K562 (cell line): ENCODE data around the gene TSC22D1. TPM values are rescaled to one million over a fixed set of nuclear protein-coding genes. Genes with fewer than 3 reads are reported as not detected.
A peak's percentile ranks its signal among the peaks of the same experiment; 100 is the strongest.

Experiments
- ATF7 ChIP-seq: fragments of 450-650 bp; IDR thresholded peaks from 2 replicates; pipeline ENCODE4 v1.7.1; 2014; ENCODE audit warnings: mild to moderate bottlenecking, moderate library complexity
- CTBP1 ChIP-seq: fragments of 450-650 bp; IDR thresholded peaks from 2 replicates; pipeline ENCODE4 v1.6.1; 2016; ENCODE audit warnings: borderline replicate concordance
- ELF2 ChIP-seq: fragments of 250-450 bp; sonication (Bioruptor Pico); IDR thresholded peaks from 2 replicates; pipeline ENCODE4 v1.5.0; 2021; ENCODE audit warnings: mild to moderate bottlenecking
- FOXK2 ChIP-seq, 2 experiments: fragments of 450-650 bp; IDR thresholded peaks in 1 of 2; conservative IDR thresholded peaks in 1 of 2; 2 replicates each; pipeline ENCODE4 v1.6.1; 2016; ENCODE audit warnings: low read depth in 2 of 2, mild to moderate bottlenecking in 1 of 2
- MLLT1 ChIP-seq, 2 experiments: fragments of 450-650 bp; IDR thresholded peaks; 2 replicates each; pipeline ENCODE4 v1.6.1; 2016
- NFE2 ChIP-seq: IDR thresholded peaks from 2 replicates; pipeline ENCODE4 v1.6.1; 2014; ENCODE audit warnings: antibody characterized with exemption, low read depth
- PKNOX1 ChIP-seq: fragments of 450-650 bp; IDR thresholded peaks from 2 replicates; pipeline ENCODE4 v1.6.1; 2016
- PYGO2 ChIP-seq: fragments of 450-650 bp; IDR thresholded peaks from 2 replicates; pipeline ENCODE4 v1.6.1; 2016; ENCODE audit warnings: mild to moderate bottlenecking, missing genetic modification characterization, moderate library complexity, missing compliant biosample characterization
- RCOR1 ChIP-seq, 2 experiments: IDR thresholded peaks; 2 replicates each; pipeline ENCODE4 v1.6.1; 2012; ENCODE audit warnings: low read depth in 2 of 2, low read length in 2 of 2, borderline replicate concordance in 1 of 2, improper control_type of control experiment in 1 of 2
- RUNX1 ChIP-seq: sonication (generic); IDR thresholded peaks from 2 replicates; pipeline ENCODE4 v1.6.1; 2016; ENCODE audit warnings: antibody characterized with exemption, low read depth
- ZBTB11 ChIP-seq, 3 experiments: fragments of 200-800 bp in 1 of 3; fragments of 250-450 bp in 1 of 3; fragments of 450-650 bp in 1 of 3; sonication (Bioruptor Pico) in 1 of 3; sonication (Bioruptor generic) in 1 of 3; formaldehyde crosslinking in 1 of 3; IDR thresholded peaks; 2 replicates each; pipeline versions ENCODE4 v1.6.1 to v1.8.0; 2016 to 2022; ENCODE audit warnings: mild to moderate bottlenecking in 2 of 3, missing genetic modification characterization in 2 of 3, missing compliant biosample characterization in 1 of 3, moderate library complexity in 1 of 3
- ZNF395 ChIP-seq: fragments of 200-800 bp; sonication (Bioruptor generic); IDR thresholded peaks from 2 replicates; pipeline ENCODE4 v1.6.1; 2017; ENCODE audit warnings: missing genetic modification characterization, missing compliant biosample characterization
- ZNF639 ChIP-seq, 2 experiments: fragments of 200-800 bp in 1 of 2; sonication (Bioruptor generic) in 1 of 2; sonication (generic) in 1 of 2; formaldehyde crosslinking in 1 of 2; IDR thresholded peaks in 1 of 2; conservative IDR thresholded peaks in 1 of 2; 2 replicates each; pipeline versions ENCODE4 v1.5.0 to v1.6.1; 2016 to 2020; ENCODE audit warnings: missing compliant biosample characterization in 1 of 2, missing genetic modification characterization in 1 of 2, missing genetic modification reagents in 1 of 2
- ZNF778 ChIP-seq: fragments of 450-650 bp; formaldehyde crosslinking; IDR thresholded peaks from 2 replicates; pipeline ENCODE4 v1.4.0; 2020; ENCODE audit warnings: mild to moderate bottlenecking, moderate library complexity
- polyA plus RNA-seq, 8 experiments: library from polyadenylated mRNA; depleted of rRNA in 4 of 8; stranded (reverse) in 5 of 8; unstranded in 3 of 8; fragments of >200 nt; fragmentation: Nextera tagmentation in 2 of 8; fragmentation: Illumina TruSeq in 1 of 8; extraction: Ambion mirVana in 2 of 8; extraction: Trizol in 1 of 8; gene quantifications; 2 replicates each; pipeline versions ENCODE4 v1.2.1 to v1.2.3, GENCODE V29; 2011 to 2014; ENCODE audit warnings: inconsistent platforms in 1 of 8, missing spikeins in 1 of 8
- total RNA-seq, 7 experiments: library from RNA; depleted of rRNA in 6 of 7; stranded (reverse); fragments of >200 nt in 6 of 7; fragmentation: Illumina TruSeq in 2 of 7; extraction: Trizol in 2 of 7; gene quantifications; 2 replicates each; pipeline versions ENCODE4 v1.2.1 to v1.2.3, GENCODE V29; 2011 to 2021; ENCODE audit warnings: low replicate concordance in 1 of 7

The TSC22D1 gene
- total and polyA plus RNA-seq, 9 of the 15 experiments (the other 6 are each of a cell fraction or from before 2014, with no cell fraction given): 2.6 to 19.8 (median 8.4) TPM

- TF ChIP-seq ZNF639 (CRISPR knock-in tag; conservative IDR thresholded peaks at IDR 0.05 in 1 of 2, IDR thresholded peaks at IDR 0.05 in 1 of 2): peak in 1 of 2 experiments; percentile 68; a peak in 1 of 4 replicates
- no peak for TF ChIP-seq ELF2
- no peak for TF ChIP-seq ZNF778 (CRISPR knock-in tag)
- TF ChIP-seq RCOR1 (IDR thresholded peaks at IDR 0.05; ENCODE audit: borderline replicate concordance in 1 of 2, low read depth in 2 of 2, low read length in 2 of 2): peak; percentile 81 to 88; a peak in 3 of 4 replicates
- peak in 1 of 3 experiments; percentile 53; a peak in 1 of 6 replicates for TF ChIP-seq ZBTB11 (CRISPR knock-in tag; IDR thresholded peaks at IDR 0.05)
- TF ChIP-seq RUNX1: 0 out of 2 replicates have a peak, but pooled peaks have one; percentile 72
- TF ChIP-seq CTBP1: peak; percentile 72; the same call in 1 of the 2 replicates
- peak; percentile 32; the same call in 1 of the 2 replicates for TF ChIP-seq NFE2
- TF ChIP-seq PKNOX1: peak; percentile 62
- TF ChIP-seq ATF7: 0 out of 2 replicates have a peak, but pooled peaks have one; percentile 43
- 0 out of 2 replicates have a peak, but pooled peaks have one; percentile 22 for TF ChIP-seq PYGO2
- peak in 1 of 2 experiments; percentile 96; a peak in 2 of 4 replicates for TF ChIP-seq MLLT1 (IDR thresholded peaks at IDR 0.05)
- peak in 1 of 2 experiments; percentile 18; a peak in 1 of 4 replicates for TF ChIP-seq FOXK2 (conservative IDR thresholded peaks at IDR 0.05 in 1 of 2, IDR thresholded peaks at IDR 0.05 in 1 of 2; ENCODE audit: low read depth in 2 of 2)
- TF ChIP-seq ZNF395: 0 out of 2 replicates have a peak, but pooled peaks have one; percentile 35
Observed at GRCh38 chr13:44386913-44387556, 189.1 kb downstream of the TSC22D1 start (continued).
